ENCODE results near the gene PARD6A. TPM values are rescaled to one million over a fixed set of nuclear protein-coding genes. Genes with fewer than 3 reads are reported as not detected.

The PARD6A gene
- total RNA-seq, 1 experiment from 2014 or later: 9.5 TPM

- no peaks in the 10 kb centered on the region for H3K4me1 Mint-ChIP-seq (ENCODE audit: low read depth, unreplicated experiment)
- H3K27me3 Mint-ChIP-seq (ENCODE audit: unreplicated experiment): peaks cover 89% of the 10 kb centered on the region
- no peak overlapping the region for H3K27ac Mint-ChIP-seq (ENCODE audit: unreplicated experiment)
- CTCF ChIA-PET: interaction anchor here (1.0 kb wide), 1 partner anchor 131 kb away, joined by 3 read pairs; no protein-coding TSS in a partner anchor
- intact Hi-C loops (cut with micrococcal nuclease; ENCODE audit: unreplicated experiment): no loop called here
- DNase-seq: no peak
- peaks cover 15% of the 10 kb centered on the region for H3K36me3 Mint-ChIP-seq (ENCODE audit: insufficient read depth, unreplicated experiment)
- TF ChIP-seq CTCF (IDR thresholded peaks at IDR 0.05; ENCODE audit: unreplicated experiment): no peak
- BruUV-seq (replicated peaks): no TSS peak
- peak overlapping the region; percentile 44 for H3K4me3 Mint-ChIP-seq (ENCODE audit: low read depth, unreplicated experiment)
- no peaks in the 10 kb centered on the region for H3K9me3 Mint-ChIP-seq (ENCODE audit: low read depth, unreplicated experiment)
Observed at GRCh38 chr16:67651847-67652246, 8.9 kb upstream of the PARD6A start.

- BruUV-seq (replicated peaks): no TSS peak
- H3K4me3 Mint-ChIP-seq (ENCODE audit: low read depth, unreplicated experiment): peak overlapping the region; percentile 57
Observed at GRCh38 chr16:67652578-67653127, 8.1 kb upstream of the PARD6A start.

GRCh38 chr16:67653128-67653788 is 7.5 kb upstream of the PARD6A start:
- Mint-ChIP-seq H3K4me3 (ENCODE audit: low read depth, unreplicated experiment) (peak overlapping the region; percentile 57), H3K4me1 (ENCODE audit: low read depth, unreplicated experiment) (no peaks in the 10 kb centered on the region), H3K36me3 (ENCODE audit: insufficient read depth, unreplicated experiment) (peaks cover 21% of the 10 kb centered on the region), H3K27ac (ENCODE audit: unreplicated experiment) (no peak overlapping the region), H3K9me3 (ENCODE audit: low read depth, unreplicated experiment) (no peaks in the 10 kb centered on the region), H3K27me3 (ENCODE audit: unreplicated experiment) (peaks cover 75% of the 10 kb centered on the region)
- intact Hi-C loops (cut with micrococcal nuclease; ENCODE audit: unreplicated experiment): no loop called here
- DNase-seq: peak; percentile 48
- TF ChIP-seq CTCF (IDR thresholded peaks at IDR 0.05; ENCODE audit: unreplicated experiment): peak; percentile 64
- CTCF ChIA-PET: no interaction called here
- BruUV-seq (replicated peaks): no TSS peak

More at GRCh38 chr16:67652578-67653127, 8.1 kb upstream of the PARD6A start:
- Mint-ChIP-seq H3K36me3 (ENCODE audit: insufficient read depth, unreplicated experiment) (peaks cover 16% of the 10 kb centered on the region), H3K27me3 (ENCODE audit: unreplicated experiment) (peaks cover 81% of the 10 kb centered on the region), H3K27ac (ENCODE audit: unreplicated experiment) (no peak overlapping the region), H3K9me3 (ENCODE audit: low read depth, unreplicated experiment) (no peaks in the 10 kb centered on the region), H3K4me1 (ENCODE audit: low read depth, unreplicated experiment) (no peaks in the 10 kb centered on the region)
- CTCF ChIA-PET: interaction anchor here (1.0 kb wide), 1 partner anchor 132 kb away, joined by 3 read pairs; no protein-coding TSS in a partner anchor
- intact Hi-C loops (cut with micrococcal nuclease; ENCODE audit: unreplicated experiment): no loop called here
- TF ChIP-seq CTCF (IDR thresholded peaks at IDR 0.05; ENCODE audit: unreplicated experiment): no peak
- peak; percentile 60 for DNase-seq

DNA sequence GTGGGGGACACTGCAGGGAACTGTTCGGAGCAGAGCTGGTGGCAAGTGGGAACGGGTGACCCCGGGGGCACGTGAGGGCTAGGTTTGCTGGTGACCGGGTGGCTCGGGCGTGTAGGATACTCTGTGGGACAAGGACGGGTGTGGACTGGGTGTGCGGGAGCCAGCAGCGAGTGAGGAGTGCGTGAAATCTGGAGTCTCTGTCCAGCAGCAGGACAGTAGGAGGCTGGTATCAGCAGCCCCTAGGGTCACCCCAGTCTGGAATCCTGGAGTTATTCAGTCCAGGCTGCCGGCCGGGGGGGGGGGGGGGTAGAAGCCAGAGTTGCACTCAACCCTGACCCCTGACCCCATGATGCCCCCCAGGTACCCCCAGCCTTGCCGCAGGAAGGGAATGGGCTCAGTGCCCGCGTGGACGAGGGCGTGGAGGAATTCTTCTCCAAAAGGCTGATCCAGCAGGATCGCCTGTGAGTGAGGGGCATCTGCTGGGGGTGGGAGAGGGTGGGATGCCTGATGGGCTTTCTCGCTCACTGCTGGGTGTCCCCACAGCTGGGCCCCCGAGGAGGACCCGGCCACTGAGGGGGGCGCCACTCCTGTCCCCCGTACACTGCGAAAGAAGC is 6.9 kb upstream of the PARD6A start:
- TF ChIP-seq CTCF (IDR thresholded peaks at IDR 0.05; ENCODE audit: unreplicated experiment): no peak
- DNase-seq: no peak
- CTCF ChIA-PET: no interaction called here
- no TSS peak for BruUV-seq (replicated peaks)
- intact Hi-C loops (cut with micrococcal nuclease; ENCODE audit: unreplicated experiment): no loop called here
- peaks cover 69% of the 10 kb centered on the region for H3K27me3 Mint-ChIP-seq (ENCODE audit: unreplicated experiment)
- H3K9me3 Mint-ChIP-seq (ENCODE audit: low read depth, unreplicated experiment): no peaks in the 10 kb centered on the region
- no peaks in the 10 kb centered on the region for H3K4me1 Mint-ChIP-seq (ENCODE audit: low read depth, unreplicated experiment)
- H3K36me3 Mint-ChIP-seq (ENCODE audit: insufficient read depth, unreplicated experiment): peaks cover 21% of the 10 kb centered on the region
- H3K4me3 Mint-ChIP-seq (ENCODE audit: low read depth, unreplicated experiment): peak overlapping the region; percentile 57
- H3K27ac Mint-ChIP-seq (ENCODE audit: unreplicated experiment): no peak overlapping the region
